PFSK-1 (cell line): Measurements from ENCODE around the gene PAK1.

Experiments used
- POLR2AphosphoS5 ChIP-seq: IDR thresholded peaks from 2 replicates; pipeline ENCODE4 v1.6.1; 2012; ENCODE audit warnings: low read depth, mild to moderate bottlenecking, control low read depth, low read length, moderate library complexity
- REST ChIP-seq, 2 experiments: IDR thresholded peaks; 2 replicates each; pipeline versions ENCODE4 v1.6.1 to v1.8.0; 2011 to 2012; ENCODE audit warnings: low read depth in 2 of 2, low read length in 2 of 2, control low read depth in 1 of 2, inconsistent platforms in 1 of 2, mild to moderate bottlenecking in 1 of 2, moderate library complexity in 1 of 2; ENCODE audit not compliant: insufficient read depth in 1 of 2
- TAF1 ChIP-seq: IDR thresholded peaks from 2 replicates; pipeline ENCODE4 v1.6.1; 2012; ENCODE audit warnings: low read length, control low read depth, borderline replicate concordance; ENCODE audit not compliant: insufficient read depth

GRCh38 chr11:77517226-77517625 lies 43.3 kb upstream of the PAK1 start:
- TF ChIP-seq POLR2AphosphoS5 (no peak), REST (IDR thresholded peaks at IDR 0.05; ENCODE audit: insufficient read depth in 1 of 2, low read depth in 2 of 2, low read length in 2 of 2) (no peak), TAF1 (no peak)
